Measurements from ENCODE around the gene ZXDC.

The ZXDC gene, protein sequence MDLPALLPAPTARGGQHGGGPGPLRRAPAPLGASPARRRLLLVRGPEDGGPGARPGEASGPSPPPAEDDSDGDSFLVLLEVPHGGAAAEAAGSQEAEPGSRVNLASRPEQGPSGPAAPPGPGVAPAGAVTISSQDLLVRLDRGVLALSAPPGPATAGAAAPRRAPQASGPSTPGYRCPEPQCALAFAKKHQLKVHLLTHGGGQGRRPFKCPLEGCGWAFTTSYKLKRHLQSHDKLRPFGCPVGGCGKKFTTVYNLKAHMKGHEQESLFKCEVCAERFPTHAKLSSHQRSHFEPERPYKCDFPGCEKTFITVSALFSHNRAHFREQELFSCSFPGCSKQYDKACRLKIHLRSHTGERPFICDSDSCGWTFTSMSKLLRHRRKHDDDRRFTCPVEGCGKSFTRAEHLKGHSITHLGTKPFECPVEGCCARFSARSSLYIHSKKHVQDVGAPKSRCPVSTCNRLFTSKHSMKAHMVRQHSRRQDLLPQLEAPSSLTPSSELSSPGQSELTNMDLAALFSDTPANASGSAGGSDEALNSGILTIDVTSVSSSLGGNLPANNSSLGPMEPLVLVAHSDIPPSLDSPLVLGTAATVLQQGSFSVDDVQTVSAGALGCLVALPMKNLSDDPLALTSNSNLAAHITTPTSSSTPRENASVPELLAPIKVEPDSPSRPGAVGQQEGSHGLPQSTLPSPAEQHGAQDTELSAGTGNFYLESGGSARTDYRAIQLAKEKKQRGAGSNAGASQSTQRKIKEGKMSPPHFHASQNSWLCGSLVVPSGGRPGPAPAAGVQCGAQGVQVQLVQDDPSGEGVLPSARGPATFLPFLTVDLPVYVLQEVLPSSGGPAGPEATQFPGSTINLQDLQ

DNA sequence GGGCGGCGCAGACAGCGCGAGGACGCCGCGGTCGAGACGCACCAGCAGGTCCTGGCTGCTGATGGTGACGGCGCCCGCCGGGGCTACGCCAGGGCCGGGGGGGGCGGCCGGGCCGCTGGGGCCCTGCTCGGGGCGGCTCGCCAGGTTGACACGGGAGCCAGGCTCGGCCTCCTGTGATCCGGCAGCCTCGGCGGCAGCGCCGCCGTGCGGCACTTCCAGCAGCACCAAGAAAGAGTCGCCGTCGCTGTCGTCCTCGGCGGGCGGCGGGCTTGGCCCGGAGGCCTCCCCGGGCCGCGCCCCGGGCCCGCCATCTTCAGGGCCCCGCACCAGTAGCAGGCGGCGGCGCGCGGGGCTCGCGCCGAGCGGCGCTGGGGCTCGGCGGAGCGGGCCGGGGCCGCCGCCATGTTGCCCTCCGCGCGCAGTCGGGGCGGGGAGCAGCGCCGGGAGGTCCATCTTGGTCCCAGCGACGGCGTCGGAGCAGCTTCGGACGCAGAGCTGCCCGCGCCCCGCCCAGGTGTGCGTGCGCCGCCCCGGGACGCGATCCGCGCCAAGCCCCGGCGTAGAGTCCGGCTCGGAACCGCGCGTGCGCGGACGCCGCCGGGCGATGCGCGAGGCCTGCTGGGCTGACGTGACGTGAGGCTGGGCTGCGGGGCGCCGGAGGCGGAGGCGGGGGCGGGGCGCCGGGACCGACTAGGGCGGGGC, at the start of gene ZXDC:
ZXDC (minus strand) TSS at position 479 of the 702 bp plus-strand sequence; CDS start at position 453, 26 bp downstream.
- in situ Hi-C loops (cut with HindIII; ENCODE audit: low sequenced_read_pairs) = no loop called here

DNA sequence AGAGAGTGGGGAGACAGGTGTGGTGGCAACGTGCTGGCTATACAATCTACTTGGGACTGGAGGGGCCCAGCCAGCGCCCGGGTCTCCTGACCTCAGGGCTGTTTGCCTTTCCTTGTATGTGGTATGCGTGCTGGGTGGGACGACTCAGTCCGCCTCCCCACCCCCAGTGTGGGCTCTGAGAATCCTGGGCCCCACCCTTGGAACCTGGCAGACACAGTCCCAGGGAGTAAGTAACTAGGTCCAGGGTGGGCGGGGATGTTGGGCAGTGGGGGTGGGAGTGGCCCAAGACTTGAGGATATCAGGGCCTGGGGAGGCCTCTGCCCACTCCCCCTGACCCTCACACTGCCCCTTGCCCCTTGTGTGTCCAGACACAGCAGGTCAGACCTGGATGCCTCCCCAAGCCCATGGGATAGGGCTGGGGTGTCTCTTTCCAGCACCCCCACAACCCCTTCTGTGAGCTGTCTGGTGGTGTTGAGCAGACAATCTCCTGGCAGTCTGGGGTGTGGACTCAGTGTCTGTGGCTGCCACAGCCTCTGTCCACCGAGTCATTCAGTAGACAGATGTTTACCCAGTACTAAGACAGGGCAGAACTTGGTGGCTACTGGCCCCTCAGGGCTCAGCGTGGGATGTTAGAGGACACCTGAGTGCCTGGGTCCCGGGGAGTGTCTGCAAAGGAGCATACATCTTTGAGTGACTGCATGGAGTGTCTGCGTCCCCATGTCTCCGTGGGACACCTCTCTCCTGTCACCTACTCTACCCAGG, 49.6 kb upstream of the ZXDC start:
- TF ChIP-seq, protein P1, sequence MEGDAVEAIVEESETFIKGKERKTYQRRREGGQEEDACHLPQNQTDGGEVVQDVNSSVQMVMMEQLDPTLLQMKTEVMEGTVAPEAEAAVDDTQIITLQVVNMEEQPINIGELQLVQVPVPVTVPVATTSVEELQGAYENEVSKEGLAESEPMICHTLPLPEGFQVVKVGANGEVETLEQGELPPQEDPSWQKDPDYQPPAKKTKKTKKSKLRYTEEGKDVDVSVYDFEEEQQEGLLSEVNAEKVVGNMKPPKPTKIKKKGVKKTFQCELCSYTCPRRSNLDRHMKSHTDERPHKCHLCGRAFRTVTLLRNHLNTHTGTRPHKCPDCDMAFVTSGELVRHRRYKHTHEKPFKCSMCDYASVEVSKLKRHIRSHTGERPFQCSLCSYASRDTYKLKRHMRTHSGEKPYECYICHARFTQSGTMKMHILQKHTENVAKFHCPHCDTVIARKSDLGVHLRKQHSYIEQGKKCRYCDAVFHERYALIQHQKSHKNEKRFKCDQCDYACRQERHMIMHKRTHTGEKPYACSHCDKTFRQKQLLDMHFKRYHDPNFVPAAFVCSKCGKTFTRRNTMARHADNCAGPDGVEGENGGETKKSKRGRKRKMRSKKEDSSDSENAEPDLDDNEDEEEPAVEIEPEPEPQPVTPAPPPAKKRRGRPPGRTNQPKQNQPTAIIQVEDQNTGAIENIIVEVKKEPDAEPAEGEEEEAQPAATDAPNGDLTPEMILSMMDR (IDR thresholded peaks at IDR 0.05; ENCODE audit: low read depth, low read length) = no peak
- H3K4me3 ChIP-seq (ENCODE audit: low read depth, low read length) = no peak overlapping the region
- DNase-seq (ENCODE audit: low read depth, low spot score) = no peak
- in situ Hi-C loops (cut with HindIII; ENCODE audit: low sequenced_read_pairs) = no loop called here

More for the DNA sequence above, at the start of gene ZXDC:
- H3K4me3 ChIP-seq (ENCODE audit: low read depth, low read length) = peak within 1 kb of the TSS; percentile 78
- TF ChIP-seq, protein P1 (IDR thresholded peaks at IDR 0.05; ENCODE audit: low read depth, low read length) = peak; percentile 48
- DNase-seq (ENCODE audit: low read depth, low spot score) = peak; percentile 91

DNA sequence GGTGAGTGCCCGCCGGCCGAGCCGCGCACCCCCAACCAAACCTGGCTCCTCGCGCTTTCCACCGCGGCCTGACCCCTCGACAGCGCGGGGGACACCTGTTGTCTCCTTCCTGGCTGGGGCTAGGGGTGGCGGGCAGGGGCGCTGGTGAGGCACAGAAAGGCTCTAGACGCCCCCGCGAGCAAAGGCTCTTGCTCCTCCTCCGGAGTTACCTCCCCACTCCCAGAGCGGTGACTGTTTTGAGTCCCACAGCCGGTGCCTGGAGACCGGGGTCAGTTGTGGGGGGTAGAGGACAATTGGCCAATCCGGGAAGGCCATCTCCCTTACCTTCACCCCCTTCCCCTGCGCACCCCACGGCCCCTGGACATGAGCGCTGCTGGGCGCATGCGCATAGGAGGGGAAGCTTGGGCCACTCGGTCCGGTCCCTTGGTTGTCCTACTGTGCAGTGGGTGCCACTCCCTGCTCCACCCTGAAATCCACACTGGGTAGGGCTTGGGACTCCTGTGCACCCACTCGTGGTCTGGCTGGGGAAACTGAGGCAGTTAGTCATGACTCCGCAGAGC, 48.8 kb upstream of the ZXDC start:
- TF ChIP-seq, protein P1 (IDR thresholded peaks at IDR 0.05; ENCODE audit: low read depth, low read length) = no peak
- DNase-seq (ENCODE audit: low read depth, low spot score) = no peak
- H3K4me3 ChIP-seq (ENCODE audit: low read depth, low read length) = peak overlapping the region; percentile 18
- in situ Hi-C loops (cut with HindIII; ENCODE audit: low sequenced_read_pairs) = no loop called here

DNA sequence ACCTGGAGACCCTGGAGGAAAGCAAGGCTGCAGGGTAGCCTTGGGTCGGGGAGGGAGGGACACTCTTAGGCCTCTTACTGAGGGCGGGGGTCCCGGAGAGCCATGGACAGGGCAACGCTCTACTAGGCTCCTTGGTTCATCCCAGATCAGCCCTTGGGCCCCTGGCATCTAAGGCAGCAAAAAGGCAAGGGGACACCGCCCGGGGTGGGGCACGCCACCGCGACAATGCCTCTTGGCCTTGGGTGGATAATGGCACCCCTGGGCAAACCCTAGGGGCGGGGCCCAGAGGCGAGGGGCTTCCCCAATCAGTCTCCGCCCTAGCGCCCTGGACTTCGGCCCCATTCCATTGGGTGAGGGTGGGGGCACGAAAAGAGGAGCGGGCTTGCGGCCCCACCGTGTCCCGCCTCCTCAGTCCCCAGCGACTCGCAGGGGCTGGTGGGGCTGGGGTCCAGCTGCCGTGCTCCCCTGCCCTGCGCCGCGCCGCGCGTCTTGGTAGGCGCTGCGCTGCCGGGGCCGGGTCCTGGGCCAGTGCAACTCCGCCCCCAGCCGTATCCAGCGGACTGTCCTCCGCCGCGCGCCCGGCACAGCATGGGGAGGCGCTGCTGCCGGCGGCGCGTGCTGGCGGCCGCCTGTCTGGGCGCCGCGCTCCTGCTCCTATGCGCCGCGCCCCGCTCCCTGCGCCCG, 48.2 kb upstream of the ZXDC start, which contains the start of gene CHST13:
CHST13 (plus strand) TSS at position 411 of the 684 bp plus-strand sequence; CDS start at position 589, 178 bp downstream.
- H3K4me3 ChIP-seq (ENCODE audit: low read depth, low read length) = peak within 1 kb of the TSS; percentile 18
- in situ Hi-C loops (cut with HindIII; ENCODE audit: low sequenced_read_pairs) = no loop called here
- TF ChIP-seq, protein P1 (IDR thresholded peaks at IDR 0.05; ENCODE audit: low read depth, low read length) = no peak

DNA sequence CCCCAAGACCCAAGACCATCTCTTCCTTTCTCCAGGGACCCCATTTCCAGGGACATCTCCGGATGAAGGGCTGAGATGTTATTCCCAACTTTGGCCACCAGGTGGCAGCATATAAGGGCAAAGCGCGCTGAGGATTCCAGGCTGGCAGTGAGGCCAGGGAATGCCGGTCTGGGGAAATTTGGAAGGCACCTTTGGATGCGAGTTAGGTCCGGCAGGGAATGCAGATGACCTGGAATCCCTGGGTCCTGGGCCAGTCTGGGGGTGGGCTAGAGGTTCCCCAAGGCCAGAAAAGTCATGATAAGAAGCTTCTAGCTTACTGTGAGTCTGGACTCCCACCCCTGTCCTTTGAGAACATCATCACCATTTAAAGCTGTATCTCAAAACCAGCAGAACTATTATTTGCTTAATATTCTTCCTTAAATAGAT, 46.7 kb upstream of the ZXDC start:
- peak; percentile 40 for DNase-seq (ENCODE audit: low read depth, low spot score)
- TF ChIP-seq, protein P1 (IDR thresholded peaks at IDR 0.05; ENCODE audit: low read depth, low read length) = peak; percentile 90

More for the DNA sequence above, 48.2 kb upstream of the ZXDC start, which contains the start of gene CHST13:
- peak; percentile 8 for DNase-seq (ENCODE audit: low read depth, low spot score)

More for the DNA sequence above, 46.7 kb upstream of the ZXDC start:
- no peak overlapping the region for H3K4me3 ChIP-seq (ENCODE audit: low read depth, low read length)
- in situ Hi-C loops (cut with HindIII; ENCODE audit: low sequenced_read_pairs) = no loop called here

Measured in astrocyte of the spinal cord (primary cell).